Activated T-cell treated with anti-CD3 and anti-CD28 coated beads, Interleukin-2, amount 50 U/mL, for 48 hours (primary cell): ENCODE data around the gene USP43.
"Not testable (repeated sequence)": the region's sequence is repeated elsewhere in the genome, so short reads cannot be mapped to it uniquely, and the experiment has no call there.

ENCODE experiments used
- DNase-seq, 2 experiments: peaks; one replicate each; pipeline ENCODE4 v3.0.0-alpha.2; 2020

Gene USP43, protein sequence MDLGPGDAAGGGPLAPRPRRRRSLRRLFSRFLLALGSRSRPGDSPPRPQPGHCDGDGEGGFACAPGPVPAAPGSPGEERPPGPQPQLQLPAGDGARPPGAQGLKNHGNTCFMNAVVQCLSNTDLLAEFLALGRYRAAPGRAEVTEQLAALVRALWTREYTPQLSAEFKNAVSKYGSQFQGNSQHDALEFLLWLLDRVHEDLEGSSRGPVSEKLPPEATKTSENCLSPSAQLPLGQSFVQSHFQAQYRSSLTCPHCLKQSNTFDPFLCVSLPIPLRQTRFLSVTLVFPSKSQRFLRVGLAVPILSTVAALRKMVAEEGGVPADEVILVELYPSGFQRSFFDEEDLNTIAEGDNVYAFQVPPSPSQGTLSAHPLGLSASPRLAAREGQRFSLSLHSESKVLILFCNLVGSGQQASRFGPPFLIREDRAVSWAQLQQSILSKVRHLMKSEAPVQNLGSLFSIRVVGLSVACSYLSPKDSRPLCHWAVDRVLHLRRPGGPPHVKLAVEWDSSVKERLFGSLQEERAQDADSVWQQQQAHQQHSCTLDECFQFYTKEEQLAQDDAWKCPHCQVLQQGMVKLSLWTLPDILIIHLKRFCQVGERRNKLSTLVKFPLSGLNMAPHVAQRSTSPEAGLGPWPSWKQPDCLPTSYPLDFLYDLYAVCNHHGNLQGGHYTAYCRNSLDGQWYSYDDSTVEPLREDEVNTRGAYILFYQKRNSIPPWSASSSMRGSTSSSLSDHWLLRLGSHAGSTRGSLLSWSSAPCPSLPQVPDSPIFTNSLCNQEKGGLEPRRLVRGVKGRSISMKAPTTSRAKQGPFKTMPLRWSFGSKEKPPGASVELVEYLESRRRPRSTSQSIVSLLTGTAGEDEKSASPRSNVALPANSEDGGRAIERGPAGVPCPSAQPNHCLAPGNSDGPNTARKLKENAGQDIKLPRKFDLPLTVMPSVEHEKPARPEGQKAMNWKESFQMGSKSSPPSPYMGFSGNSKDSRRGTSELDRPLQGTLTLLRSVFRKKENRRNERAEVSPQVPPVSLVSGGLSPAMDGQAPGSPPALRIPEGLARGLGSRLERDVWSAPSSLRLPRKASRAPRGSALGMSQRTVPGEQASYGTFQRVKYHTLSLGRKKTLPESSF

DNA sequence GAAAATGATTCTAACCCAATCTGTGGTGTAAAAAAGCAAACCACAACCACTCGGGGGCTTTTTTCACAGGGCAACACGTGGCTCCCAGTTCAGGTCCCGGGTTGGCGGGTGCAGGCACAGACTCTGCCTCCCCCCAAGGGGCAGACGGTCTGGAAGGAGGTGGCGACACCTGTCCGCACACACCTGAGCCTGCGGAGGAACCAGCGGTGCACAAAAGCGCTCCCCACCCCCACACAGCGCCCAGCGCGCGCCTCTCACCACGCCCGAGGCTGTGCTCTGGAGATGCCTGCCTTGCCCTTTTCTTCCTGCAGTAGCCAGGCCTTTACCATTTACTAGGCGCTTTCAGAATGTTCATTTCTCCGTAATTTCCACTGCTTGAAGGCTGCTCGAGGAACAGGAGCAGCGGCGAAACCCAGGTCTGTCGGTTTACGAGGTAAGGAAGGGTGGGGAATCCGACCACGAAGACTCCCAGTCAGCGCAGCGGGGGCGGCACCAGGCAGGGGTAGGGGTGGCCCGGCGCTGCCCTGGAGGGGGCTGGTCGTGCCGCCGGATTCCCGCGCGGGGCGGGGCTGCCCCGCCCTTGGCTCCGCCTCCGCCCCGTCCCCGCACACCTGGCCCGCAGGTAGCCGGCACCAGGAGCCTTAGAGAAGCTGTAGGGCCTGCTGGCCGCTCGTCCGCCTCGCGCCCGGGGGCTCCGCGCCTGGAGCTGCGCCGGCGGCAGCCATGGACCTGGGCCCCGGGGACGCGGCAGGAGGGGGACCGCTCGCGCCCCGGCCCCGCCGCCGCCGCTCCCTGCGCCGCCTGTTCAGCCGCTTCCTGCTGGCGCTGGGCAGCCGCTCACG lies at the start of gene USP43:
Gene USP43, plus strand, starts transcription at position 608 of the 842 bp plus-strand sequence. Its CDS starts 116 bp downstream, at position 724.
- peak; percentile 49 to 60 for DNase-seq

GRCh38 chr17:9597638-9598037 lies 47.7 kb upstream of the USP43 start:
- not testable (repeated sequence) for DNase-seq

GRCh38 chr17:9598661-9599060 lies 46.7 kb upstream of the USP43 start:
- DNase-seq: no peak

DNA sequence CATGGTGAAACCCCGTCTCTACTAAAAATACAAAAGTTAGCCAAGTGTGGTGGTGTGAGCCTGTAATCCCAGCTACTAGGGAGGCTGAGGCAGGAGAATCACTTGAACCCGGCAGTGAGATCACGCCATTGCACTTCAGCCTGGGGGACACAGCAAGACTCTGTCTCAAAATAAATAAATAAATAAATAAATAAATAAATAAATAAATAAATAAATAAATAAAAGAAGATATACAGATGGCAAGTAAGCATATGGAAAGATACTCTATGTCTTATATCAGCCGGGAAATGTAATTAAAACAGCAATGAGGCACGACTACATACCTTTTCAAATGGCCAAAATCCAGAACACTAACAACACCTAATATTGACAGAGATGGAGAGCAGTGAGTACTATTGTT lies 40.7 kb upstream of the USP43 start:
- DNase-seq: not testable (repeated sequence)

DNA sequence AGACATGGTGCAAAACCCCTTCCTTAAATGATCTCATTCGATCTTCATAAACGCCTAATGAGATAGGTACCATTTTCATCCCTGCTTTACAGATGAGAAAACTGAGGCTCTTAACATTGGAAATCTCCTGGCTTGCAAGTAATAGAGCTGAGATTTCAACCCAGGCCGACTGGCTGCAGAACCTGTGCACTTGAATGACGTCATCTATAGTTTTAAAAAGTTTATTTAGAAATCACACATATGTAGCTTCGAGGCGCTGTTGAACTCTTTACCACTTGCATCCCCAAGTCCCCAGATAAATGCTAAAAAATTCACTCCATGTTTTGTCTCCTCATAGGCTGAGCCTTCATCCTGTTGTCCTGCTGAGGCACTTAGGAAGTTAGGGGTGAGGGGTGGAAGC lies 38.9 kb upstream of the USP43 start:
- DNase-seq: no peak

- DNase-seq: not testable (repeated sequence)
Measured at GRCh38 chr17:9607058-9607457, 38.3 kb upstream of the USP43 start.

GRCh38 chr17:9611557-9611956 lies 33.8 kb upstream of the USP43 start:
- DNase-seq: no peak

GRCh38 chr17:9612006-9612405 lies 33.3 kb upstream of the USP43 start:
- no peak for DNase-seq

DNA sequence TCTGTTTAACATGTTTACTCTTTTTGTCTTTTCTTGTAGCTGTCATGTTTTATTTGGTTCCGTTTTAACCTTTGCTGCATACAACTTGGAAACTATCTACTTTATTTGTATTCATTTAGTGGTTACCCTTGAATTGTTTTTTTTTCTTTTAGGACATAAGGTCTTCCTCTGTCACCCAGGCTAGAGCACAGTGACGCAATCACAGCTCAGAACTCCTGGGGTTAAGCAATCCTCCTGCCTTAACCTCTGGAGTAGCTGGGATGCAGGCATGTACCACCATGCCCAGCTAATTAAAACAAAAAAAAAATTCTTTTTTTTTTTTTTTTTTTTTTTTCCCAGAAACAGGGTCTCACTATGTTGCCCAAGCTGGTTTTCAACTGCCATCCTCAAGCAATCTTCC lies 29.8 kb upstream of the USP43 start:
- DNase-seq: no peak

GRCh38 chr17:9622961-9623360 lies 22.4 kb upstream of the USP43 start:
- no peak for DNase-seq

DNA sequence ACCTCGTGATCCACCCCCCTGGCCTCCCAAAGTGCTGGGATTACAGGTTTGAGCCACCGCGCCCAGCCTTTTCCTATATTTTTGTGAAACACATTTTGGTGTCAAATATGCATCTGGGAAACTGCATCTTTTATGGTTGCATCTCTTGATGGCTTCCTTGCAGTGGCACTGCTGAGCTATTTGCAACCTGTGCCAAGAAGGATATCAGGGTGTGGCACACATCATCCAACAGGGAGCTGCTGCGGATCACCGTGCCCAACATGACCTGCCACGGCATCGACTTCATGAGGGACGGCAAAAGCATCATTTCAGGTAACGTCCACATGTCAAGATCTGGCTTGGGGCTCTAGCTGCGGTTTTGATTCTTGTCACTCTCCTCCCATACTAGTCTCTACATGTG lies 16.8 kb upstream of the USP43 start:
- no peak for DNase-seq

GRCh38 chr17:9632741-9633140 lies 12.6 kb upstream of the USP43 start:
- DNase-seq: no peak

GRCh38 chr17:9635340-9635739 lies 10.0 kb upstream of the USP43 start:
- no peak for DNase-seq

- DNase-seq: no peak
Measured at GRCh38 chr17:9636501-9636900, 8.8 kb upstream of the USP43 start.

DNA sequence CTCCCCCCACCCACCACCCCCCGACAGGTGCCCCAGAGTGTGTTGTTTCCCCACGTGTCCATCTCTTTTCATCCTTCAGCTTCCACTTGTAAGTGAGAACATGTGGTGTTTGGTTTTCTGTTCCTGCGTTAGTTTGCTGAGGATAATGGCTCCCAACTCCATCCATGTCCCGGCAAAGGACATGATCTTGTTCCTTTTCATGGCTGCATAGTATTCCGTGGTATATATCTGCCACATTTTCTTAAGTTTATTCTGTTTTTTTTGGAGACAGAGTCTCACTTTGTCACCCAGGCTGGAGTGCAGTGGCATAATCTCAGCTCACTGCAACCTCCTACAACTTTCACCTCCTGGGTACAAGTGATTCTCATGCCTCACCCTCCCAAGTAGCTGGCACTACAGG lies 4.9 kb upstream of the USP43 start:
- DNase-seq: not testable (repeated sequence)

- DNase-seq: no peak
Measured at GRCh38 chr17:9643611-9644010, 1.7 kb upstream of the USP43 start.

GRCh38 chr17:9645851-9646545 lies 681 bp downstream of the USP43 start:
- DNase-seq: peak; percentile 45 to 58

DNA sequence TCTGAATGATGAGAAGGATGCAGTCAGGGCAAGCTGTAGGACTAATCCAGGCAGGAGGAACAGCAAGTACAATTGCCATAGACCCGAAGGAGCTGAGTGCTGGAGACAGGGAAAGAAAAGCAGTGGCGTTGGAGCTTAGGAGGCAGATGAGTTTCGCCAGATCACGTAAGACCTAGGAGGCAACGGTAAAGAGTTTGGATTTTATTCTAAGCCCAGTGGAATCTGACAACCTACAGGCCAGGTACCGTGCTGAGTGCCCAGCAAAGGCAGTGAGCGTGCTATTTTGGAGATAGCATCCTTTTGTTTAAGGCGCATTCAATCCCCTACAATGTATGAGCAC lies 1.2 kb downstream of the USP43 start:
- DNase-seq: no peak

- DNase-seq: no peak
Measured at GRCh38 chr17:9647014-9647413, 1.7 kb downstream of the USP43 start.

DNA sequence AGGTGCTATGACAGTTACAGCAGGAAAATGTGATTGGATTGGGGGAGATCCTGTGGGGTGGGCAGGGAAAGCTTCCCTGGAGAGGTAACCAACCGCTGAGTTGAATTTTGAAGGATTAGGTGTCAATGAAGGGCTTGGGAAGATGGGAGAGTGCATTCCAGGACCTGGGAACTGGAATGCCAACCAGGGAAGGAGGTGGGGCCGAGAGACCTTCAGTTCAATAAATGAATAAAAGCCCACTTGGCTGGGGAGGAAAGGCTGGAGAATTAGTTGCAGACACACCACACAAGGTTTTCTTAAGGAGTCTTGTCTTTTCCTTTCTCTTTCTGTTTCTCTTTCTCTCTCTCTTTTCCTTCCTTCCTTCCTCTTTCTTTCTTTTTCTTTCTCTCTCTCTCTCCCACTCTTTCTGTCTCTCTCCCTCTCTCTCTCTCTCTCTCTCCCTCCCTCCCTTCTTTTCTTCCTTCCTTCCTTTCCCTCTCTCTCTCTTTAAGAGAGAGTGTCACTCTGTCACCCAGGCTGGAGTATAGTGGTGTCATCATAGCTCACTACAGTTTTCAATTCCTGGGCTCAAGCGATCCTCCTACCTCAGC lies 3.3 kb downstream of the USP43 start:
- no peak for DNase-seq

DNA sequence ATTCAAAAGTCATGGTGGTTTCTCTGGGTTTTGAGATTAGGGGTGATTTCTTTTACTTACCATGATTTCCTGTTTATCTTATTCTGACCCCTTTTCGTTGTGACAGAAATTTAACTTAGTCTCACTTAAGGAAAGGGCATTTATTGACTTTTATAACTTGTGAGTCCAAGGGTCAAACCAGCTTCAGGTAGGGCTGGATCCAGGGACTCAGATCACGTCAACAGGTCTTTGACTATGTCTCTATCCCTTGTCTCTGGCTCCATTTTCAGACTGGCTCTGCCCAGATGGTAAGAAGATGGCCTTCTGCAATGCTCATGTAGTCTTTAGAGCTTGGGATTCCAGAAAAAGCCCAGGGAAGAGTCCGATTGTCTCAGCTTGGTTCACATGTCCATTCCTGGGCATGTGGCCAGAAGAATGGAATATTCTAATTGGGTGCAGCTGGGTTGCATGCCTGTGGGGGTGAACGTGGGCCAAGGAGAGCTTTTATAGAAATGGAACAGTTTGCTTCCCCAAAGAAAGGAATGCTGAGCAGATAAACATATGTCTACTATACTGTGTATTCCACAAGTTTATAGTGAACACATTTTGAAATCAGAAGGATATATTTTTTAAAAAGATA lies 13.4 kb downstream of the USP43 start:
- no peak for DNase-seq
